GM19372 (cell line): ENCODE data around the gene PLA2G4B.

Experiments
- ATAC-seq: cut with Tn5 transposase; IDR thresholded peaks from one replicate; pipeline ENCODE4 v1.9.1; 2021; ENCODE audit warnings: mild to moderate bottlenecking, low read depth, moderate library complexity; ENCODE audit not compliant: unreplicated experiment

The PLA2G4B gene

GRCh38 chr15:41806291-41807181 lies 32.1 kb upstream of the PLA2G4B start:
- ATAC-seq = no peak

- no peak for ATAC-seq
Observed at GRCh38 chr15:41809121-41809520, 29.5 kb upstream of the PLA2G4B start.

GRCh38 chr15:41809526-41810220 lies 29.0 kb upstream of the PLA2G4B start:
- no peak for ATAC-seq

DNA sequence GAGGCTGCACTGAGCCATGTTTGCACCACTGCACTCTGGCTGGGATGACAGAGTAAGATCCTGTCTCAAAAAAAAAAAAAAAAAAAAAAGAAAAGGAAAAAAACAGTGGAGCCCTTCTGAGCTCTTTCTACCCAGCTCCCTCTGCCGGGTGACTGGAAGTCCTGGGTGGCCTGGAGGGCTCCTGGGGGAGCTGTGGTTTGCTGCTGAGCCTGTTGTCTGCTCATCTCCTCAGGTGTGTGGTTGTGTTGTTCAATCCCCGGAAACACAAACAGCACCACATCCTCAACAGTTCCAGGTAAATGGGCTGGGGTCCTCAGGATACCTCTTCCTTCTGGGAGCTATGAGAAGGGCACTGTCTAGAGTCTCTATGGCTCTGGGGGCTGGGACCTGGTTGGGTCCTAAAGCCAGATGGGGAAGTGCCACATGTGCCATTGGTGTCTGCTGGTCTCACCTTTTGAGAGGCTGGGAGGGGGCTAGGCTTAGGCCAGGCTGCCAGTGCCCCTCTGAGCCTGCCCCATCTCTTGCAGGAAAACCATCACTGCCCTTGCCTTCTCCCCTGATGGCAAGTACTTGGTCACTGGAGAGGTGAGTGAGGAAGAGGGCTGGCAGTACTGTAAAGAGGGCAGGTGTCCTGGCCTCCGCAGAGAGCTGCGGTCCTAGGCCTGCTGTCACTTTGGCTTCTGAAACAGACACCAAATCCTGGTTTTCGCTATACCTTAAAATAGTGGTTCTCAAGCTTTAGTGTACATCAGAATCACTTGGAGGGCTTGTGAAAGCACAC lies 27.8 kb upstream of the PLA2G4B start:
- ATAC-seq = no peak

DNA sequence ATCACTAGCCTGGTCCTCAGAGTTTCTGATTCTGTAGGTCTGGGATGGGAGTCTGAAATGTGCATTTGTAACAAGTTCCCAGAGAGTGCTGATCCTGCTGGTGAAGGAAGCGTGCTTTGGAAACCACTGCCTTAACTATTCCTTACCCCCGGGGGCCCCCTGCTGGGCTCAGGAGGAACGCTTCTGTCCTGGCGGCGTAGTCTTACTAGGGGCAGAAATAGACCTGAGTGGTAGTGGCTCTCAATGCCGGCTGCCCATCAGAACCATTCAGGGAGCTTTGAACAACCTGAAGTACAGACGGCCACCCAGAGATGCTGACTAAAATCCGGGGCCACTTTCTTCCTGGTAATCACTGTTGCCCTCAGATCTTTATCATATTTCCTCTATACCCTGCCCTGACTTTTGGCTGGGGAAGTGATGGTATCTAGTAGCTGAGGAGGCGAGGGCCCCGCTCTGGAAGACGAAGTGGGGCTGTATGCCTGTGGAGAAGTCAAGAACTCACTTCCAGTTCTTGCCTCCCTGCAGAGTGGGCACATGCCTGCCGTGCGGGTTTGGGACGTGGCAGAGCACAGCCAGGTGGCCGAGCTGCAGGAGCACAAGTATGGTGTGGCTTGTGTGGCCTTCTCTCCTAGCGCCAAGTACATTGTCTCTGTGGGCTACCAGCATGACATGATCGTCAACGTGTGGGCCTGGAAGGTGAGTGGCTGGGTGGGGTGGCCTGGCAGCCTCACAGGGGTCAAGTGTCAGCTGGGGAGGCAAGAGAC lies 27.0 kb upstream of the PLA2G4B start:
- no peak for ATAC-seq

- no peak for ATAC-seq
Observed at GRCh38 chr15:41812820-41813375, 25.7 kb upstream of the PLA2G4B start.

- no peak for ATAC-seq
Observed at GRCh38 chr15:41813426-41813825, 25.2 kb upstream of the PLA2G4B start.

GRCh38 chr15:41814534-41814933 lies 24.1 kb upstream of the PLA2G4B start:
- ATAC-seq = no peak

DNA sequence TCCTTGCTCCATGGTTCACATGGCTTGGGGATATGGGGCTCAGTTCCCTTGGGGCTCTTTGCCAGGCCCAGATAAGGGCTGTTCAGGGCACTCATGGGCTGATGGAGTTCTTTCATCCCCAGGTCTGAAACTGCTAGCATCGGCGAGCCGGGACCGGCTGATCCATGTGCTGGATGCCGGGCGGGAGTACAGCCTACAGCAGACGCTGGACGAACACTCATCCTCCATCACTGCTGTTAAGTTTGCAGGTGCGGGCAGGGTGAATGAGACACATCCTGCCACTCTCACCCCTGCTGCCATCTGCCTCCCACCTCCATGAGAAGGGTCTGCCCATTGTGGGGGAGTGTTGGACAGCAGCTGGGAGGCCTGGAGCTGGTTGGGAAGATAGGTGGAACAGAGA lies 21.9 kb upstream of the PLA2G4B start:
- no peak for ATAC-seq

GRCh38 chr15:41817327-41817726 lies 21.3 kb upstream of the PLA2G4B start:
- ATAC-seq = no peak

GRCh38 chr15:41817781-41818180 lies 20.9 kb upstream of the PLA2G4B start:
- no peak for ATAC-seq

- no peak for ATAC-seq
Observed at GRCh38 chr15:41819455-41820050, 19.1 kb upstream of the PLA2G4B start.

- ATAC-seq = no peak
Observed at GRCh38 chr15:41820791-41821423, 17.7 kb upstream of the PLA2G4B start.

DNA sequence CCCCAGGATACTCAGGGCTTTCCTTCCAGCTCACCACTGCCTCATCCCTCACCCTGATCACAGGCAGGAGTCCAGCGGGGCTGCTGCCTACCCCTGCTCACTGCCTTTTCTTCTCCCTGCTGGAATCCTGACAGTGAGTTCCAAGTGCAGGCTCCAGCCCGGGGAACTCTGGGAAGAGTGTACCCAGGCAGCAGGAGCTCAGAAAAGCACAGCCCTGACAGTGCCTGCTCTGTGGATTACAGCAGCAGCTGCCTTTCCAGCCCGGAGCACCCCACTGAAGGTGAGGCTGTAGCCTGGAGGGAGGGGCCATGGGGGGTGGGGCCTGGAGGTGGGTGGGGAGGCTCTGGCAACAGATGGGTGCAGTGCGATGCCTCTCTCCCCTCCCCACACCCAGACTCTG lies 16.8 kb upstream of the PLA2G4B start:
- no peak for ATAC-seq

- no peak for ATAC-seq
Observed at GRCh38 chr15:41822471-41822870, 16.2 kb upstream of the PLA2G4B start.

GRCh38 chr15:41822957-41823356 lies 15.7 kb upstream of the PLA2G4B start:
- ATAC-seq = no peak

DNA sequence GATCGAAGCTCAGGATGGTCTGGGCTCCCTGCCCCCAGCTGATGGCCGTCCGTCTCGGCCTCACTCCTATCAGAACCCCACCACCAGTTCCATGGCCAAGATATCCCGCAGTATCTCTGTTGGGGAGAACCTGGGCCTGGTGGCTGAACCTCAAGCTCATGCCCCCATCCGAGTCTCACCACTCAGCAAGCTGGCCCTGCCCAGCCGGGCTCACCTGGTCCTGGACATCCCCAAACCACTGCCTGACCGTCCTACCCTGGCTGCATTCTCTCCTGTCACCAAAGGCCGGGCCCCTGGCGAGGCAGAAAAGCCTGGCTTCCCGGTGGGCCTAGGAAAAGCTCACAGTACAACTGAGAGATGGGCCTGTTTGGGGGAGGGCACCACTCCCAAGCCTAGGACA lies 15.1 kb upstream of the PLA2G4B start:
- no peak for ATAC-seq

DNA sequence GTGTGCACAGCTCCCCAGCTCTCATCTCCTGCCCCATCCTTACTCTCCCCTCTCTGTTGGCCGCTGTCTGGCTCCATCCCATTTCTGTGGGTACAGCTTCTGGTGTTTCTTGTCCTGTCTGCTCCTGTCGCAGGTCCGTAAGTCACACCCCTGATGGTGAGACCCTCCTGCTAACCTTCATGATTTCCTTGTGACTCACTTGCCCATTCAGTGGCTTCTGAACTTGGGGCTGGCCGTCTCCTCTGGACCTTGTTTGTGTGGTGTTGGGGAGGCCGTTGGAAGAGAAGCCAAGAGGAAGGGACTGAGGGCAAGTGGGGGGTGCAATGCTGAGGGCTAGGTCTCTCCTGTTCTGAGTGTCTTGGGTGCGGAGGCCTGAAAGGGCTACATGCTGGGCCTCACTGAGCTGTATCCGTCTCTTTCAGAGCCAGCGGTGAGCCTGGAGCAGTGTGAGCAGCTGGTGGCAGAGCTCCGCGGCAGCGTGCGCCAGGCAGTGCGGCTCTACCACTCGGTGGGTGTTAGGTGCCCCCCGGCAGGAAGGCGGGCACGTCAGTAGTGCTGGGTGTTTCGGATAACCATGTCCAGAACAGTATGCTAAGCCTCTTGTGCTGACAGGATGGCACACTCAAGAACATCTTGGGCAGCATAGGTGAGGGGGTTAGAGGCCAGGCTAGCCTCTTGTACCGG lies 14.4 kb upstream of the PLA2G4B start:
- no peak for ATAC-seq

- no peak for ATAC-seq
Observed at GRCh38 chr15:41825145-41825544, 13.5 kb upstream of the PLA2G4B start.
